IMR-90 (cell line): Measurements from ENCODE around the gene SLC26A4. TPM values are rescaled to one million over a fixed set of nuclear protein-coding genes. Genes with fewer than 3 reads are reported as not detected.

ENCODE experiments used
- ATAC-seq: fragments of 200-7000 bp; cut with Tn5 transposase; 2 replicates; pipeline ENCODE4 v1.9.1; 2020; ENCODE audit warnings: low read depth, mild to moderate bottlenecking, moderate library complexity
- BruUV-seq: library from RNA; stranded (reverse); fragments of 400-500 nt; replicated peaks from 2 replicates; lab custom pipeline; 2021; lab: Mats Ljungman, UMichigan
- CTCF ChIA-PET: fragments of 300-600 bp; formaldehyde crosslinking; extraction: SDS; loops from one replicate; lab custom pipeline; 2021; ENCODE audit warnings: antibody characterized with exemption; lab: Yijun Ruan, JAX
- POLR2A ChIA-PET: fragments of 300-600 bp; sonication (Branson Sonifier 250); formaldehyde crosslinking; loops from one replicate; lab custom pipeline; 2022; ENCODE audit warnings: antibody characterized with exemption; ENCODE audit not compliant: unreplicated experiment; lab: Charles Lee
- DNase-seq: peaks from one replicate; pipeline ENCODE4 v3.0.0; 2013
- H2AFZ ChIP-seq: replicated peaks from 2 replicates; pipeline ENCODE3; 2013; ENCODE audit warnings: low read length, mild to moderate bottlenecking; ENCODE audit not compliant: poor library complexity
- H2AK5ac ChIP-seq: 2 replicates; pipeline ENCODE4 v1.6.1; 2013; ENCODE audit warnings: low read depth, low read length, inconsistent platforms
- H2AK9ac ChIP-seq: replicated peaks from 2 replicates; pipeline ENCODE3; 2013; ENCODE audit warnings: mild to moderate bottlenecking, low read depth, low read length, moderate library complexity; ENCODE audit not compliant: poor library complexity
- H2BK120ac ChIP-seq: 2 replicates; pipeline ENCODE4 v1.6.1; 2013; ENCODE audit warnings: low read depth, low read length, inconsistent platforms
- H2BK15ac ChIP-seq: 3 replicates; pipeline ENCODE4 v1.6.1; 2013; ENCODE audit warnings: low read depth, low read length, inconsistent platforms
- H2BK20ac ChIP-seq: 2 replicates; pipeline ENCODE4 v1.6.1; 2013; ENCODE audit warnings: low read depth, mild to moderate bottlenecking, inconsistent platforms, low read length, moderate library complexity
- H2BK5ac ChIP-seq: 2 replicates; pipeline ENCODE4 v1.6.1; 2013; ENCODE audit warnings: mild to moderate bottlenecking, low read depth, low read length, inconsistent platforms; ENCODE audit not compliant: poor library complexity, severe bottlenecking
- H3K14ac ChIP-seq: replicated peaks from 2 replicates; pipeline ENCODE4 v1.6.1; 2013; ENCODE audit warnings: low read depth, low read length, inconsistent platforms
- H3K18ac ChIP-seq: 2 replicates; pipeline ENCODE4 v1.6.1; 2013; ENCODE audit warnings: low read depth, low read length, control low read depth
- H3K23ac ChIP-seq: 2 replicates; pipeline ENCODE4 v1.6.1; 2013; ENCODE audit warnings: low read depth, low read length, inconsistent platforms
- H3K27ac ChIP-seq: 2 replicates; pipeline ENCODE4 v1.5.1; 2013; ENCODE audit warnings: mild to moderate bottlenecking, control low read depth, low read length; ENCODE audit not compliant: insufficient read depth
- H3K27me3 ChIP-seq: 2 replicates; pipeline ENCODE4 v1.6.1; 2013; ENCODE audit warnings: low read length; ENCODE audit not compliant: control insufficient read depth, insufficient read depth
- H3K36me3 ChIP-seq: 2 replicates; pipeline ENCODE4 v1.6.1; 2013; ENCODE audit warnings: low read length, mixed read lengths; ENCODE audit not compliant: control insufficient read depth, insufficient read depth
- H3K4ac ChIP-seq: 2 replicates; pipeline ENCODE4 v1.6.1; 2013; ENCODE audit warnings: low read depth, low read length, inconsistent platforms
- H3K4me1 ChIP-seq: 2 replicates; pipeline ENCODE4 v1.6.1; 2013; ENCODE audit warnings: low read length, mixed read lengths; ENCODE audit not compliant: control insufficient read depth, insufficient read depth
- H3K4me2 ChIP-seq: 2 replicates; pipeline ENCODE4 v1.6.1; 2013; ENCODE audit warnings: low read depth, mild to moderate bottlenecking, control low read depth, low read length, moderate library complexity
- H3K4me3 ChIP-seq: 2 replicates; pipeline ENCODE4 v1.5.1; 2013; ENCODE audit warnings: low read depth, mild to moderate bottlenecking, control low read depth, low read length, moderate library complexity; ENCODE audit not compliant: insufficient read depth
- H3K56ac ChIP-seq: 2 replicates; pipeline ENCODE4 v1.6.1; 2013; ENCODE audit warnings: low read length, inconsistent platforms; ENCODE audit not compliant: insufficient read depth; ENCODE audit errors: extremely low read depth
- H3K79me1 ChIP-seq, 2 experiments: 2 replicates each; pipeline ENCODE4 v1.6.1; 2013; ENCODE audit warnings: low read length in 2 of 2, inconsistent platforms in 1 of 2, low read depth in 1 of 2
- H3K9ac ChIP-seq: 2 replicates; pipeline ENCODE4 v1.6.1; 2013; ENCODE audit warnings: low read depth, low read length, control low read depth
- H3K9me1 ChIP-seq: 2 replicates; pipeline ENCODE4 v1.6.1; 2013; ENCODE audit warnings: low read length, inconsistent platforms; ENCODE audit not compliant: insufficient read depth
- H3K9me3 ChIP-seq: 2 replicates; pipeline ENCODE4 v1.6.1; 2013; ENCODE audit warnings: low read length; ENCODE audit not compliant: control insufficient read depth, insufficient read depth
- H4K20me1 ChIP-seq: 2 replicates; pipeline ENCODE4 v1.6.1; 2013; ENCODE audit warnings: low read length, inconsistent platforms; ENCODE audit not compliant: insufficient read depth
- H4K5ac ChIP-seq: 2 replicates; pipeline ENCODE4 v1.6.1; 2013; ENCODE audit warnings: mild to moderate bottlenecking, low read depth, low read length, control low read depth
- H4K8ac ChIP-seq, 2 experiments: 2 replicates each; pipeline ENCODE4 v1.6.1; 2013; ENCODE audit warnings: low read depth in 2 of 2, low read length in 2 of 2, control low read depth in 1 of 2, inconsistent platforms in 1 of 2
- H4K91ac ChIP-seq: 2 replicates; pipeline ENCODE4 v1.6.1; 2013; ENCODE audit warnings: low read depth, low read length, inconsistent platforms; ENCODE audit not compliant: insufficient read depth
- BHLHE40 ChIP-seq: fragments of 150-350 bp; IDR thresholded peaks from 2 replicates; pipeline ENCODE4 v1.6.1; 2016; ENCODE audit warnings: mild to moderate bottlenecking, low read depth, low read length
- CHD1 ChIP-seq: IDR thresholded peaks from 2 replicates; pipeline ENCODE4 v1.6.1; 2012; ENCODE audit warnings: low read depth, low read length, improper control_type of control experiment
- CTCF ChIP-seq: conservative IDR thresholded peaks from 2 replicates; pipeline ENCODE4 v1.5.1; 2012; ENCODE audit warnings: mild to moderate bottlenecking, low read depth, low read length, improper control_type of control experiment
- FOS ChIP-seq: fragments of 150-350 bp; IDR thresholded peaks from 2 replicates; pipeline ENCODE4 v1.6.1; 2016; ENCODE audit warnings: low read depth, low read length
- MAFK ChIP-seq: IDR thresholded peaks from 2 replicates; pipeline ENCODE4 v1.6.1; 2012; ENCODE audit warnings: low read depth, low read length, improper control_type of control experiment
- MAZ ChIP-seq: IDR thresholded peaks from 2 replicates; pipeline ENCODE4 v1.6.1; 2012; ENCODE audit warnings: low read depth, mild to moderate bottlenecking, low read length, improper control_type of control experiment, moderate library complexity, borderline replicate concordance
- MXI1 ChIP-seq: IDR thresholded peaks from 2 replicates; pipeline ENCODE4 v1.6.1; 2012; ENCODE audit warnings: low read depth, mild to moderate bottlenecking, low read length, moderate library complexity, borderline replicate concordance
- NFE2L2 ChIP-seq: fragments of 150-350 bp; IDR thresholded peaks from 2 replicates; pipeline ENCODE4 v1.6.1; 2016; ENCODE audit warnings: low read depth, mild to moderate bottlenecking, low read length
- POLR2A ChIP-seq: IDR thresholded peaks from 2 replicates; pipeline ENCODE4 v1.6.1; 2012; ENCODE audit warnings: mild to moderate bottlenecking, low read depth, low read length
- RAD21 ChIP-seq: IDR thresholded peaks from 2 replicates; pipeline ENCODE4 v1.6.1; 2012; ENCODE audit warnings: low read length, improper control_type of control experiment
- RCOR1 ChIP-seq: IDR thresholded peaks from 2 replicates; pipeline ENCODE4 v1.6.1; 2012; ENCODE audit warnings: mild to moderate bottlenecking, low read length, improper control_type of control experiment; ENCODE audit not compliant: insufficient replicate concordance
- RFX5 ChIP-seq: IDR thresholded peaks from 2 replicates; pipeline ENCODE4 v1.8.0; 2012; ENCODE audit warnings: low read depth, mild to moderate bottlenecking, low read length, moderate library complexity
- SMC3 ChIP-seq: fragments of 150-350 bp; IDR thresholded peaks from 2 replicates; pipeline ENCODE4 v1.6.1; 2016; ENCODE audit warnings: low read depth, mild to moderate bottlenecking, antibody characterized with exemption, low read length, moderate library complexity
- USF2 ChIP-seq: fragments of 150-350 bp; IDR thresholded peaks from 2 replicates; pipeline ENCODE4 v1.6.1; 2017; ENCODE audit warnings: mild to moderate bottlenecking, antibody characterized with exemption, low read length, low read depth
- WGBS, 2 experiments: methylation state at CpG; one replicate each; pipeline versions ENCODE4 v1.1.5 to v1.1.7; 2013; ENCODE audit warnings: missing lambda C conversion rate in 2 of 2; ENCODE audit not compliant: insufficient read length in 1 of 2; ENCODE audit errors: extremely low coverage in 2 of 2; 5-methylcytosine and 5-hydroxymethylcytosine counted together
- dilution Hi-C: fragments of 300-500 bp; cut with HindIII; formaldehyde crosslinking; loops from one replicate; pipeline ENCODE4 v1.14.3; 2018; ENCODE audit warnings: low sequenced_read_pairs; ENCODE audit not compliant: unreplicated experiment
- in situ Hi-C: fragments of 300-500 bp; cut with MboI; formaldehyde crosslinking; loops from 3 replicates; pipeline ENCODE4 v1.14.3; 2019; ENCODE audit warnings: low sequenced_read_pairs, inconsistent platforms, mixed read lengths
- intact Hi-C: fragments of 100-400 bp; cut with micrococcal nuclease; formaldehyde crosslinking; loops from 2 replicates; pipeline ENCODE4 v1.10.0; 2022
- polyA plus RNA-seq, 3 experiments: library from polyadenylated mRNA; depleted of rRNA; stranded (reverse); fragments of >200 nt; gene quantifications; 2 replicates each; pipeline ENCODE4 v1.2.3, GENCODE V29; 2012; ENCODE audit warnings: low replicate concordance in 1 of 3
- total RNA-seq: library from RNA; depleted of rRNA; stranded (reverse); fragments of >200 nt; gene quantifications from 2 replicates; pipeline ENCODE4 v1.2.3, GENCODE V29; 2012
- TF ChIP-seq, protein P1 (sequence below): fragments of 150-350 bp; IDR thresholded peaks from 2 replicates; pipeline ENCODE4 v1.6.1; 2016; ENCODE audit warnings: low read depth, mild to moderate bottlenecking, low read length, moderate library complexity, borderline replicate concordance

The SLC26A4 gene
- total and polyA plus RNA-seq, 2 of the 4 experiments (the other 2 are of a cell fraction): 0.09 to 1.1 TPM

- DNase-seq: no peak
- Histone ChIP-seq H3K4me2 (no peak overlapping the region), H3K9me3 (no peaks in the 10 kb centered on the region), H3K36me3 (no peaks in the 10 kb centered on the region), H3K9me1 (no peaks in the 10 kb centered on the region), H3K4ac (no peak overlapping the region), H3K9ac (no peak overlapping the region), H4K5ac (no peak overlapping the region), H2BK5ac (no peak overlapping the region), H3K27me3 (peaks cover 4% of the 10 kb centered on the region), H4K8ac (no peak overlapping the region), H3K18ac (no peak overlapping the region), H3K4me1 (peaks cover 2% of the 10 kb centered on the region; the same call in 1 of the 2 replicates), H4K91ac (no peak overlapping the region), H2BK15ac (no peak overlapping the region), H3K27ac (no peak overlapping the region), H3K56ac (no peak overlapping the region), H3K23ac (no peak overlapping the region), H2AFZ (no peak overlapping the region), H2BK120ac (no peak overlapping the region), H2BK20ac (no peak overlapping the region), H3K14ac (no peak overlapping the region), H2AK5ac (no peak overlapping the region), H3K4me3 (no peak overlapping the region), H3K79me1 (no peaks in the 10 kb centered on the region), H2AK9ac (no peak overlapping the region), H4K20me1 (no peaks in the 10 kb centered on the region)
- intact Hi-C loops (loop anchor here (5.0 kb wide), 2 partner anchors 144 to 524 kb away; partner anchors contain the start of gene BCAP29), dilution Hi-C loops (no loop called here), in situ Hi-C loops (loop anchor here (10.0 to 25.0 kb wide), 2 partner anchors 411 to 532 kb away; partner anchors contain the start of gene LAMB4)
- no TSS peak for BruUV-seq
- CTCF ChIA-PET: interaction anchor here (1.7 kb wide), 1 partner anchor 264 kb away, joined by 4 read pairs; no protein-coding TSS in a partner anchor
- POLR2A ChIA-PET: no interaction called here
- no peak for ATAC-seq
- TF ChIP-seq MAFK (no peak), CHD1 (no peak), RAD21 (no peak), BHLHE40 (no peak), FOS (no peak), SMC3 (no peak), CTCF (no peak), POLR2A (no peak), MXI1 (no peak), RCOR1 (no peak), NFE2L2 (no peak), MAZ (no peak), RFX5 (no peak), USF2 (no peak)
- TF ChIP-seq, protein P1, sequence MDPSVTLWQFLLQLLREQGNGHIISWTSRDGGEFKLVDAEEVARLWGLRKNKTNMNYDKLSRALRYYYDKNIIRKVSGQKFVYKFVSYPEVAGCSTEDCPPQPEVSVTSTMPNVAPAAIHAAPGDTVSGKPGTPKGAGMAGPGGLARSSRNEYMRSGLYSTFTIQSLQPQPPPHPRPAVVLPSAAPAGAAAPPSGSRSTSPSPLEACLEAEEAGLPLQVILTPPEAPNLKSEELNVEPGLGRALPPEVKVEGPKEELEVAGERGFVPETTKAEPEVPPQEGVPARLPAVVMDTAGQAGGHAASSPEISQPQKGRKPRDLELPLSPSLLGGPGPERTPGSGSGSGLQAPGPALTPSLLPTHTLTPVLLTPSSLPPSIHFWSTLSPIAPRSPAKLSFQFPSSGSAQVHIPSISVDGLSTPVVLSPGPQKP: no peak
- WGBS, 2 experiments: no CpG with 5 or more reads among the region's 3 CpGs
Observed at GRCh38 chr7:107726356-107727130, 65.9 kb downstream of the SLC26A4 start.
